ENCODE measurements around the gene KLK14.

Gene KLK14

GRCh38 chr19:51096473-51097165 is 13.9 kb upstream of the KLK14 start:
- no peaks in the 10 kb centered on the region for H3K27me3 ChIP-seq (ENCODE audit: control insufficient read depth, insufficient read depth, low read length)
- no peak overlapping the region for H3K27ac ChIP-seq (ENCODE audit: low read depth, low read length)
- H3K4me1 ChIP-seq (ENCODE audit: control insufficient read depth, insufficient read depth, low read length) = peaks cover 7% of the 10 kb centered on the region; the same call in 1 of the 2 replicates
- no peak overlapping the region for H3K4me3 ChIP-seq (ENCODE audit: low read depth, low read length)
- H3K9me3 ChIP-seq (ENCODE audit: control insufficient read depth, insufficient read depth, low read length) = no peaks in the 10 kb centered on the region
- no peaks in the 10 kb centered on the region for H3K36me3 ChIP-seq (ENCODE audit: control insufficient read depth, insufficient read depth, low read length)
- H3K9ac ChIP-seq (ENCODE audit: low read depth, low read length) = no peak overlapping the region

GRCh38 chr19:51094696-51095279 is 12.1 kb upstream of the KLK14 start:
- H3K27ac ChIP-seq (ENCODE audit: low read depth, low read length) = no peak overlapping the region
- peaks cover 7% of the 10 kb centered on the region; the same call in 1 of the 2 replicates for H3K4me1 ChIP-seq (ENCODE audit: control insufficient read depth, insufficient read depth, low read length)
- H3K9ac ChIP-seq (ENCODE audit: low read depth, low read length) = no peak overlapping the region
- no peaks in the 10 kb centered on the region for H3K36me3 ChIP-seq (ENCODE audit: control insufficient read depth, insufficient read depth, low read length)
- H3K4me3 ChIP-seq (ENCODE audit: low read depth, low read length) = no peak overlapping the region
- no peaks in the 10 kb centered on the region for H3K9me3 ChIP-seq (ENCODE audit: control insufficient read depth, insufficient read depth, low read length)
- no peaks in the 10 kb centered on the region for H3K27me3 ChIP-seq (ENCODE audit: control insufficient read depth, insufficient read depth, low read length)

GRCh38 chr19:51093510-51094345 is 11.0 kb upstream of the KLK14 start:
- peaks cover 7% of the 10 kb centered on the region; the same call in 1 of the 2 replicates for H3K4me1 ChIP-seq (ENCODE audit: control insufficient read depth, insufficient read depth, low read length)
- H3K4me3 ChIP-seq (ENCODE audit: low read depth, low read length) = no peak overlapping the region
- H3K27me3 ChIP-seq (ENCODE audit: control insufficient read depth, insufficient read depth, low read length) = no peaks in the 10 kb centered on the region
- H3K27ac ChIP-seq (ENCODE audit: low read depth, low read length) = no peak overlapping the region
- no peaks in the 10 kb centered on the region for H3K9me3 ChIP-seq (ENCODE audit: control insufficient read depth, insufficient read depth, low read length)
- H3K36me3 ChIP-seq (ENCODE audit: control insufficient read depth, insufficient read depth, low read length) = no peaks in the 10 kb centered on the region
- H3K9ac ChIP-seq (ENCODE audit: low read depth, low read length) = no peak overlapping the region

GRCh38 chr19:51093101-51093500 is 10.4 kb upstream of the KLK14 start:
- Histone ChIP-seq H3K4me1 (ENCODE audit: control insufficient read depth, insufficient read depth, low read length) (peaks cover 7% of the 10 kb centered on the region; the same call in 1 of the 2 replicates), H3K27ac (ENCODE audit: low read depth, low read length) (no peak overlapping the region), H3K9ac (ENCODE audit: low read depth, low read length) (no peak overlapping the region), H3K4me3 (ENCODE audit: low read depth, low read length) (no peak overlapping the region), H3K9me3 (ENCODE audit: control insufficient read depth, insufficient read depth, low read length) (no peaks in the 10 kb centered on the region), H3K27me3 (ENCODE audit: control insufficient read depth, insufficient read depth, low read length) (no peaks in the 10 kb centered on the region), H3K36me3 (ENCODE audit: control insufficient read depth, insufficient read depth, low read length) (no peaks in the 10 kb centered on the region)

GRCh38 chr19:51091895-51092873 is 9.5 kb upstream of the KLK14 start:
- H3K9ac ChIP-seq (ENCODE audit: low read depth, low read length) = no peak overlapping the region
- H3K9me3 ChIP-seq (ENCODE audit: control insufficient read depth, insufficient read depth, low read length) = no peaks in the 10 kb centered on the region
- no peaks in the 10 kb centered on the region for H3K27me3 ChIP-seq (ENCODE audit: control insufficient read depth, insufficient read depth, low read length)
- no peak overlapping the region for H3K27ac ChIP-seq (ENCODE audit: low read depth, low read length)
- H3K4me1 ChIP-seq (ENCODE audit: control insufficient read depth, insufficient read depth, low read length) = peaks cover 7% of the 10 kb centered on the region; the same call in 1 of the 2 replicates
- no peak overlapping the region for H3K4me3 ChIP-seq (ENCODE audit: low read depth, low read length)
- no peaks in the 10 kb centered on the region for H3K36me3 ChIP-seq (ENCODE audit: control insufficient read depth, insufficient read depth, low read length)

DNA sequence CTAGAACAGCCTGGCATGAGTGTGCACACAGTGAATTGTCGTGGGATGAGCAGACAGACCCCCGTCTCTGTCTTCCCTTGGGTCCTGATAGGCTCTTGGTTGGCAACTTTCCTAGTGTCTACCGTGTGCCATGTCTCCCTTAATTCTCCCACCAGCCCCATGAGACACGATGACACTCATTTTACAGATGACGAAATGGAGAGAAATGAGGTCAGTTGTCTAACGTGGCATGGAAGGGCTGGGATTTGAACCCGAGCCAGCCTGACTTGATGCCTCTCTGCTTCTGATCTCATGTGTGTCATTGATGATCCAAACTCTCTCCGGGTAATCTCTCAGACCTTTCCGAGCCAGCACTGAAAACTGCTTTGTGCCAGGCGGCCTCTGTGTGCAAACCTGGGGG is 8.4 kb upstream of the KLK14 start:
- H3K27me3 ChIP-seq (ENCODE audit: control insufficient read depth, insufficient read depth, low read length) = no peaks in the 10 kb centered on the region
- H3K9ac ChIP-seq (ENCODE audit: low read depth, low read length) = no peak overlapping the region
- H3K4me1 ChIP-seq (ENCODE audit: control insufficient read depth, insufficient read depth, low read length) = peaks cover 7% of the 10 kb centered on the region; the same call in 1 of the 2 replicates
- H3K9me3 ChIP-seq (ENCODE audit: control insufficient read depth, insufficient read depth, low read length) = no peaks in the 10 kb centered on the region
- no peak overlapping the region for H3K4me3 ChIP-seq (ENCODE audit: low read depth, low read length)
- H3K36me3 ChIP-seq (ENCODE audit: control insufficient read depth, insufficient read depth, low read length) = no peaks in the 10 kb centered on the region
- H3K27ac ChIP-seq (ENCODE audit: low read depth, low read length) = no peak overlapping the region

DNA sequence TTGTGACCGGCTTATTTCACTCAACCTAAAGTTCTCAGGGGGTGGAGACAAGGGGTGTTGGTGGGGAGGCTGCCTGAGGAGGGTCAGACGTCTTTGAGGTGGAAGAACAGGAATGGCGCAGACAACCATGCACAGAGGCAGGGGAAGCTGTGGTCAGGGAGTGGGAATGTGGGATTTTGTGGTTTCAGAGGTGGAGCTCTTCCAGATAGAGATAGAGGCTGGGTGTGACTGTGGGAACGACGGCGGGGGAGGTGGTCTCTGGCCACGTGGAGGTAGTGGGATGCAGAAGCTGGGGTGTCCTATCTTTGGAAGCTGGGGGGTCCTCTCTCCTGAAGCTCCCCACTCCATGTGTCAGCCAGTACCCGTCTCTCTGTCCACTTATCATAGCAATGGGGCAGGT is 7.8 kb upstream of the KLK14 start:
- Histone ChIP-seq H3K27me3 (ENCODE audit: control insufficient read depth, insufficient read depth, low read length) (no peaks in the 10 kb centered on the region), H3K4me3 (ENCODE audit: low read depth, low read length) (no peak overlapping the region), H3K9me3 (ENCODE audit: control insufficient read depth, insufficient read depth, low read length) (no peaks in the 10 kb centered on the region), H3K4me1 (ENCODE audit: control insufficient read depth, insufficient read depth, low read length) (peaks cover 7% of the 10 kb centered on the region; the same call in 1 of the 2 replicates), H3K36me3 (ENCODE audit: control insufficient read depth, insufficient read depth, low read length) (no peaks in the 10 kb centered on the region), H3K9ac (ENCODE audit: low read depth, low read length) (no peak overlapping the region), H3K27ac (ENCODE audit: low read depth, low read length) (no peak overlapping the region)

DNA sequence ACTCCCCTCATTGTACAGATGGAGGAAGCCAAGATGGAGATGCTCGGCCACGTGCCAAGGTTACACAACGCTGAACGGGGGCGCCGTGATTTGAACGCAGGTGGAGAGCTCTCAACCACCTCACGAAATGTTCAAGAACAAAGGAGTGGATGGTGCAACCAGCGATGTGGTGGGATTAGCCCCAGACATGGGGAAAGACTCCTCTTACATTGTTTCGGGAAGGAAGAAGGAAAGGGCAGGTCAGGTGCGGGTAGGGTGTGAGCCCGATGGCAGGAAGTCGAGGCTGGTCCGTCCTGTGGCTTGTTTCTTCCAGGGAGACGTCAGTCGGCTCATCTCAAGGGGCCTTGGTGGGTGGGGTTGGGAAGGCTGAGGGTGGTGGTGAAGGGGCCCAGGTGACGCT is 7.1 kb upstream of the KLK14 start:
- no peak overlapping the region for H3K9ac ChIP-seq (ENCODE audit: low read depth, low read length)
- no peak overlapping the region for H3K4me3 ChIP-seq (ENCODE audit: low read depth, low read length)
- H3K27ac ChIP-seq (ENCODE audit: low read depth, low read length) = no peak overlapping the region
- H3K27me3 ChIP-seq (ENCODE audit: control insufficient read depth, insufficient read depth, low read length) = no peaks in the 10 kb centered on the region
- no peaks in the 10 kb centered on the region for H3K36me3 ChIP-seq (ENCODE audit: control insufficient read depth, insufficient read depth, low read length)
- H3K9me3 ChIP-seq (ENCODE audit: control insufficient read depth, insufficient read depth, low read length) = no peaks in the 10 kb centered on the region
- H3K4me1 ChIP-seq (ENCODE audit: control insufficient read depth, insufficient read depth, low read length) = peaks cover 7% of the 10 kb centered on the region; the same call in 1 of the 2 replicates

GRCh38 chr19:51086153-51086850 is 3.6 kb upstream of the KLK14 start:
- H3K9ac ChIP-seq (ENCODE audit: low read depth, low read length) = no peak overlapping the region
- no peaks in the 10 kb centered on the region for H3K4me1 ChIP-seq (ENCODE audit: control insufficient read depth, insufficient read depth, low read length)
- H3K9me3 ChIP-seq (ENCODE audit: control insufficient read depth, insufficient read depth, low read length) = no peaks in the 10 kb centered on the region
- H3K27me3 ChIP-seq (ENCODE audit: control insufficient read depth, insufficient read depth, low read length) = no peaks in the 10 kb centered on the region
- H3K4me3 ChIP-seq (ENCODE audit: low read depth, low read length) = no peak overlapping the region
- H3K36me3 ChIP-seq (ENCODE audit: control insufficient read depth, insufficient read depth, low read length) = no peaks in the 10 kb centered on the region
- H3K27ac ChIP-seq (ENCODE audit: low read depth, low read length) = no peak overlapping the region

GRCh38 chr19:51084505-51084904 is 1.8 kb upstream of the KLK14 start:
- no peaks in the 10 kb centered on the region for H3K27me3 ChIP-seq (ENCODE audit: control insufficient read depth, insufficient read depth, low read length)
- no peak overlapping the region for H3K27ac ChIP-seq (ENCODE audit: low read depth, low read length)
- no peaks in the 10 kb centered on the region for H3K36me3 ChIP-seq (ENCODE audit: control insufficient read depth, insufficient read depth, low read length)
- H3K4me1 ChIP-seq (ENCODE audit: control insufficient read depth, insufficient read depth, low read length) = no peaks in the 10 kb centered on the region
- H3K9ac ChIP-seq (ENCODE audit: low read depth, low read length) = no peak overlapping the region
- H3K4me3 ChIP-seq (ENCODE audit: low read depth, low read length) = no peak overlapping the region
- H3K9me3 ChIP-seq (ENCODE audit: control insufficient read depth, insufficient read depth, low read length) = no peaks in the 10 kb centered on the region
